Endothelial cell (in vitro differentiated cells): Measurements from ENCODE around the gene USH2A. TPM values are rescaled to one million over a fixed set of nuclear protein-coding genes. Genes with fewer than 3 reads are reported as not detected.
A peak's percentile ranks its signal among the peaks of the same experiment; 100 is the strongest.

Experiments used
- DNase-seq: peaks from one replicate; pipeline ENCODE4 v3.0.0; 2021; ENCODE audit warnings: low spot score
- H3K27ac Mint-ChIP-seq: one replicate; pipeline ENCODE4 v1.8.0; 2021; ENCODE audit warnings: mixed read lengths, inconsistent platforms; ENCODE audit not compliant: unreplicated experiment
- H3K27me3 Mint-ChIP-seq: one replicate; pipeline ENCODE4 v1.8.0; 2021; ENCODE audit warnings: mild to moderate bottlenecking, moderate library complexity, mixed read lengths, inconsistent platforms; ENCODE audit not compliant: unreplicated experiment
- H3K36me3 Mint-ChIP-seq: one replicate; pipeline ENCODE4 v1.8.0; 2021; ENCODE audit warnings: mild to moderate bottlenecking, low read depth, mixed read lengths, inconsistent platforms; ENCODE audit not compliant: unreplicated experiment
- H3K4me1 Mint-ChIP-seq: one replicate; pipeline ENCODE4 v1.8.0; 2021; ENCODE audit warnings: mild to moderate bottlenecking, mixed read lengths, inconsistent platforms; ENCODE audit not compliant: unreplicated experiment
- H3K4me3 Mint-ChIP-seq: one replicate; pipeline ENCODE4 v1.8.0; 2021; ENCODE audit warnings: mild to moderate bottlenecking, mixed read lengths, inconsistent platforms; ENCODE audit not compliant: unreplicated experiment
- H3K9me3 Mint-ChIP-seq: one replicate; pipeline ENCODE4 v1.8.0; 2021; ENCODE audit warnings: mixed read lengths, inconsistent platforms; ENCODE audit not compliant: unreplicated experiment
- CTCF ChIP-seq: fragments of 200-600 bp; sonication (generic); IDR thresholded peaks from one replicate; pipeline ENCODE4 v1.5.0; 2021; ENCODE audit warnings: antibody characterized with exemption; ENCODE audit not compliant: unreplicated experiment
- total RNA-seq: library from RNA; stranded (reverse); fragmentation: NEBNext Ultra II Directional; extraction: Animal tissue kit (Norgen Biotek cat#: 25700); gene quantifications from one replicate; pipeline ENCODE4 v1.2.1, GENCODE V29; 2021; ENCODE audit not compliant: unreplicated experiment

The USH2A gene
- total RNA-seq, 1 donor from 2014 or later = not detected

GRCh38 chr1:216221260-216221700 lies 202.0 kb downstream of the USH2A start:
- H3K27me3 Mint-ChIP-seq = peaks cover 1% of the 10 kb centered on the region
- peak overlapping the region; percentile 81 for H3K4me3 Mint-ChIP-seq
- H3K27ac Mint-ChIP-seq = no peak overlapping the region
- peak; percentile 55 for TF ChIP-seq CTCF
- H3K4me1 Mint-ChIP-seq = no peaks in the 10 kb centered on the region
- DNase-seq = peak; percentile 51
- H3K36me3 Mint-ChIP-seq = no peaks in the 10 kb centered on the region
- H3K9me3 Mint-ChIP-seq = no peaks in the 10 kb centered on the region

- no peaks in the 10 kb centered on the region for H3K4me1 Mint-ChIP-seq
- H3K36me3 Mint-ChIP-seq = no peaks in the 10 kb centered on the region
- H3K27me3 Mint-ChIP-seq = peaks cover 1% of the 10 kb centered on the region
- no peak overlapping the region for H3K4me3 Mint-ChIP-seq
- TF ChIP-seq CTCF = no peak
- no peaks in the 10 kb centered on the region for H3K9me3 Mint-ChIP-seq
- no peak for DNase-seq
- no peak overlapping the region for H3K27ac Mint-ChIP-seq
Measured at GRCh38 chr1:216216305-216216704, 206.9 kb downstream of the USH2A start.

- H3K4me1 Mint-ChIP-seq = no peaks in the 10 kb centered on the region
- no peak overlapping the region for H3K4me3 Mint-ChIP-seq
- H3K36me3 Mint-ChIP-seq = no peaks in the 10 kb centered on the region
- no peak overlapping the region for H3K27ac Mint-ChIP-seq
- TF ChIP-seq CTCF = no peak
- H3K27me3 Mint-ChIP-seq = no peaks in the 10 kb centered on the region
- no peaks in the 10 kb centered on the region for H3K9me3 Mint-ChIP-seq
- no peak for DNase-seq
Measured at GRCh38 chr1:216215169-216215568, 208.1 kb downstream of the USH2A start.

- TF ChIP-seq CTCF = no peak
- Mint-ChIP-seq H3K36me3 (no peaks in the 10 kb centered on the region), H3K27me3 (no peaks in the 10 kb centered on the region), H3K9me3 (no peaks in the 10 kb centered on the region), H3K4me1 (no peaks in the 10 kb centered on the region), H3K27ac (no peak overlapping the region), H3K4me3 (no peak overlapping the region)
- DNase-seq = no peak
Measured at GRCh38 chr1:216212826-216213225, 210.4 kb downstream of the USH2A start.

- Mint-ChIP-seq H3K36me3 (no peaks in the 10 kb centered on the region), H3K27ac (no peak overlapping the region), H3K4me1 (no peaks in the 10 kb centered on the region), H3K9me3 (no peaks in the 10 kb centered on the region), H3K27me3 (no peaks in the 10 kb centered on the region), H3K4me3 (no peak overlapping the region)
- no peak for DNase-seq
- no peak for TF ChIP-seq CTCF
Measured at GRCh38 chr1:216210081-216210480, 213.2 kb downstream of the USH2A start.
